Measurements from ENCODE around the gene FAM110D. TPM values are rescaled to one million over a fixed set of nuclear protein-coding genes. Genes with fewer than 3 reads are reported as not detected.

Gene FAM110D
- total RNA-seq, 1 experiment from 2014 or later, result 0.46 TPM

- Histone ChIP-seq H3K4me1 (ENCODE audit: insufficient read depth, low read length) (no peaks in the 10 kb centered on the region), H3K27ac (ENCODE audit: insufficient read length, low read depth, low read length) (no peak overlapping the region), H4K20me1 (ENCODE audit: control insufficient read depth, insufficient read depth, insufficient read length) (no peaks in the 10 kb centered on the region), H3K9me3 (ENCODE audit: control insufficient read depth, low read depth, low read length) (no peaks in the 10 kb centered on the region), H2BK15ac (ENCODE audit: low read depth, low read length) (no peak overlapping the region), H3K4ac (ENCODE audit: low read depth, low read length) (no peak overlapping the region), H4K8ac (replicated peaks; ENCODE audit: insufficient read length, low read depth, low read length) (no peak overlapping the region), H3K18ac (ENCODE audit: insufficient read length, low read depth, low read length) (no peak overlapping the region), H3T11ph (ENCODE audit: low read length) (no peak overlapping the region), H3K27me3 (ENCODE audit: insufficient read depth, low read length) (no peaks in the 10 kb centered on the region), H3K23me2 (ENCODE audit: insufficient read length, low read depth, low read length, poor library complexity, severe bottlenecking) (no peaks in the 10 kb centered on the region), H3K56ac (ENCODE audit: insufficient read length, low read depth, low read length) (no peak overlapping the region), H4K91ac (ENCODE audit: insufficient read length, low read depth, low read length) (no peak overlapping the region), H2BK120ac (ENCODE audit: low read depth, low read length, poor library complexity, severe bottlenecking) (no peak overlapping the region), H4K5ac (ENCODE audit: insufficient read length, low read depth, low read length) (no peak overlapping the region), H2BK12ac (ENCODE audit: insufficient read length, low read depth, low read length) (no peak overlapping the region), H3K14ac (ENCODE audit: insufficient read depth, low read length) (no peak overlapping the region), H3K4me2 (ENCODE audit: insufficient read depth, insufficient read length, low read length) (no peak overlapping the region), H3K79me1 (ENCODE audit: insufficient read depth, low read depth, low read length, poor library complexity, severe bottlenecking) (no peaks in the 10 kb centered on the region), H2AFZ (ENCODE audit: low read length) (no peak overlapping the region), H2AK5ac (ENCODE audit: insufficient read length, low read length) (no peak overlapping the region), H2BK20ac (ENCODE audit: low read depth, low read length, poor library complexity, severe bottlenecking) (no peak overlapping the region), H3K23ac (ENCODE audit: insufficient read length, low read depth, low read length) (no peak overlapping the region), H3K79me2 (ENCODE audit: insufficient read depth, low read length) (no peaks in the 10 kb centered on the region), H2BK5ac (ENCODE audit: insufficient read length, low read length) (no peak overlapping the region), H3K9ac (ENCODE audit: extremely low read depth, insufficient read length, low read length) (no peak overlapping the region)
- H3K36me3 Mint-ChIP-seq (ENCODE audit: insufficient read depth in 1 of 3, low read depth in 3 of 3), result no peaks in the 10 kb centered on the region
- H3K4me3 Mint-ChIP-seq, result no peak overlapping the region
- H3K27me3 Mint-ChIP-seq (ENCODE audit: low read depth), result peaks cover 5% of the 10 kb centered on the region
- no peak for TF ChIP-seq CTCF (conservative IDR thresholded peaks at IDR 0.05)
- no peak for DNase-seq
- no peak overlapping the region for H3K27ac Mint-ChIP-seq
- H3K9me3 Mint-ChIP-seq, result no peaks in the 10 kb centered on the region
- H3K4me1 Mint-ChIP-seq, result no peaks in the 10 kb centered on the region
- WGBS (ENCODE audit: extremely low coverage, insufficient read length, low lambda C conversion rate), result no CpG with 5 or more reads among the region's 5 CpGs
Measured at GRCh38 chr1:26210147-26210870, 51.4 kb downstream of the FAM110D start.

All from H9 (cell line).